RPMI8226 (cell line): ENCODE measurements around the gene MBD5.

Source experiments
- DNase-seq: peaks from one replicate; pipeline ENCODE4 v3.0.0-alpha.2; 2015

MBD5 gene

DNA sequence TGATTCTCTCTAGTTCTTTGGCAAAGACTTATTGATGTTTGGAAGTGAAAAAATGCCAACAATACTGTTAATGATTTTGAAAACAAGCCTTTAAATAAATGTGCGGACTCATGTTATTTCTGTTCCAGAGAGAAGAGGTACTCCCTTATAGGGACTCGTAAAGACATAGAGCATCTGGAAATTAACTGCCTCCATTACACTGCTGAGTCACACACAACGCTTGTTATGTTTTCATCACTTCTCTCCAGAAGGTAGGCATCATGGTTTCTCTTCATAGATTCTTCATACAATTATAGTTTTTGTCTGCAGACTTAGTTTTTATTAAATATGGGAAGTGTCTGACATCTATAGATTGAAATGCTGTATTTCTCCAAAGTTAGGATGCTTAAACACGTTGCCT lies 321.2 kb downstream of the MBD5 start:
- DNase-seq = no peak

DNA sequence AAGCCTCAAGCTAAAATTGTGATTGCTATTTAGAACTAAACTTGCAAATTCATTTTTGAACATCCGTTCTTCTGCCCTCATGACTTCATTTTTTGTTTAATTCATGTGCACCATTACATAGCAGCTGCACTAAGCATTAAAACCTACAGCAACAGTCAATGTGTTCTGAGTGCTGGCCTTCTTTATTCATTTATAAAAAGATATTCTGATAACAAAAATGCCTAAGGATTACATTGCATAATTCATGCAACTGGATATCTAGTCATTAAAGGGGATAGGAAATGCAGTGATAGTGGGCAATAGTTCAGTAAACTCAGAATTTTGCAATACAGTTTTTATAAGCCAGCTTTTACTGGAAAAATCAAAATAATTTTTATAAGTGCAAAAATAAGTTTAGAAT lies 329.3 kb downstream of the MBD5 start:
- no peak for DNase-seq

DNA sequence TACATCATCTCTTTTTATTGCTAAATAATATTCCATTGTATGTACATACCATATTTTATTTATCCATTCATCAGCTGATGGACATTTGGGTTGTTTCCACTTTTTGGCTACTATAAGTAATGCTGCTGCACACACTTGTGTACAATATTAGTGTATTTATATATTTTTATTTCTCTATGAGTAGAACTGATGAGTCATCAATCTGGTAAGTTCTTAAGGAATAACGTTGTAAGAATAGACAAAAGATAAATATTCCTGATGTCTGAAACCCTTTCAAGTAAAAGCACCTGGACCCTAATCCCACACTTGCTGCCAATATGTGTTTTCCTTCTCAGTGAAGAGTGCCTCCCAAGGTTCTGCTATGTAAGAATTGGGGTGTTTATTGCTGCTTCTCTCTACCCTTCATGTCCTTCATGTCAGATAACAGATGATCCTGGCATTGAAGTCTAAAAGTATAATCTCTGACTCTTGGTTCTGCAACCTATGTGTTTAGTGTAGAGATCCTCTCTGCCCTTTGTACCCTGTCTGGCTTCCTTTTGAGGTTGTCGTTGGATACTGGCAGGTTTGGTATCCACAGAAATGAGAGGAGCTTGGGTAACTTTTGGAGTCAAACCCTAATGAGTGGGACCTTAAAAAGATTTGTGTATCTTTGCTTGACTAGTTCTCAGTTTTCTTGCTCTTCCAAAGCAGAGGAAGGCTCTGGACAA lies 330.7 kb downstream of the MBD5 start:
- no peak for DNase-seq

DNA sequence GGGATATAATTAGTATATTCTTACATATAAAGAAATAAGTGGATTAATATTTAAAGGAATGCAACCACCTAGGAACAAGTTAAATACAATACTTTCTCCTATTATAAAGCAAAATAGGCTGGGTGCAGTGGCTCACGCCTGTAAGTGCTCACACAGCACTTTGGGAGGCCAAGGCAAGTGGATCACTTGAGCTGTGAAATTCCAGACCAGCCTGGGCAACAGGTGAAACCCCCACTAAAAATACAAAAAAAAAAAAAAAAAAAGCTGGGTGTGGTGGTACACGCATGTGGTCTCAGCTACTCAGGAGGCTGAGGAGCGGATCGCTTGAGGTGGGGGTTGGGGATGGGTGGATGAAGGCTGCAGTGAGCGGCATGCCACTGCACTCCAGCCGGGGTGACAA lies 337.5 kb downstream of the MBD5 start:
- no peak for DNase-seq

DNA sequence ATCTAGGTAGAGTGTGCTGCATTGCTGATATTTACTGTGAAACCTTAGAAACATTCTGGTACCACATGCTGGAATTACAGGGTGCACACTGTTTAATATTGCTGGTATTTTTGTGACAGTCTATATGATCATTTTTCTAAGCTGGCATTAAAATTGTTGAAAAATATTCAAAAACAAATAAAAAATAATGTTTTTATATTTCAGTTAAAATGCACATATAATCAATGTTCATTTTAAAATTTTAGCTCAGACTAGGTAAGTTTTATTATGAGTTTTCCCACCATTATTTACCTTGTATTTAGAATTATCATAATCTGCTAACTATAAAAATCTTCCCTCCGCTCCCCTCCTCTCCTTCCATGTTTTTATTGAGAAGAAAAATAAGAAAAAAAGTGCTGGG lies 339.8 kb downstream of the MBD5 start:
- DNase-seq = no peak

DNA sequence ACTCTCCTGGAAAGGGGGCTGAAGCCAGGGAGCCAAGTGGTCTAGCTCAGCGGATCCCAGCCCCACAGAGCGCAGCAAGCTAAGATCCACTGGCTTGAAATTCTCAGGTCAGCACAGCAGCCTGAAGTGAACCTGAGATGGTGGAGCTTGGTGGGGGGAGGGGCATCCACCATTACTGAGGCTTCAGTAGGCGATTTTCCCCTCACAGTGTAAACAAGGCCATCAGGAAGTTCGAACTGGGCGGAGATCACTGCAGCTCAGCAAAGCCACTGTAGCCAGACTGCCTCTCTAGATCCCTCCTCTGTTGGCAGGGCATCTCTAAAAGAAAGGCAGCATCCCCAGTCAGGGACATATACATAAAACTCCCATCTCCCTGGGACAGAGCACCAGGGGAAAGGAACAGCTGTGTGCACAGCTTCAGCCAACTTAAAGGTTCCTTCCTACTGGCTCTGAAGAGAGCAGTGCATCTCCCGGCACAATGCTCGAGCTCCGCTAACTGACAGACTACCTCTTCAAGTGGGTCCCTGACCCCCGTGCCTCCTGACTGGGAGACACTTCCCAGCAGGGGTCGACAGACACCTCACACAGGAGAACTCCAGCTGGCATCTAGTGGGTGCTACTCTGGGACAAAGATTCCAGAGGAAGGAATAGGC lies 341.4 kb downstream of the MBD5 start:
- DNase-seq = no peak

DNA sequence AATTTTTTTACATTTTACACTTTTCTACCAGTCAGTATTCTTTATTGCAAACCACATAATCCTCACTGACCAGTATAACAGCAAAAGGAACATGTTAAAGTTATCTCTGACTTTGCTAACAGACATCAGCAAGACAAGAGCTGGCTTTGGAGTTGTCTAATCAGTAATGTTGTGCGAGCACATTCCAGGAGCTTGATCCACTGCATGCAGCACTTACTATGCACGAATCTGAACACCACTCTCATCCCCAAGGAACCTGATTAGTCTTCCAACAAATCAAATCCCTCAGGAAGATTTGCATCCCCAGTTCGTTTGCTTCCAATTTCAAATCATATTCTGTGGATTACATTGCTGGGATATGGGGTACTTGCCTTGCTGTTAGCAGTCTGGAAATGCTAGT lies 354.3 kb downstream of the MBD5 start:
- DNase-seq = no peak

DNA sequence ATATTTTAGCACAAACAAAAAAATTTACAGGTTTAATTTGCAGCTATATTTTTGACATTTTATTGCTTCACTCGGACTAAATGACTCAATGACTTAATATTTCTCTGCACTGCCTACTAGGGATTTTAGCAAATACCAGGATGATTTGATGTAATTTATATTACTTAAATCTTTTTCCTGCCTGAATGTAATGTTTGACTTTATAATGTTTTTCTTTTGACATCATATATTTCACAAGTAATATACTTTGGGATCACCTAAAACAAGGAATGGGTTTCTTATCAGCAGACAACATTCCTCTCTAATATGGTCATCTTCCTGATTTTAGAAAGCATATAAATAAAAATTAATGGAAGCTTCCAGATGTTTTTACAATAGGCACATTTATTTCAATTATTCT lies 370.4 kb downstream of the MBD5 start:
- DNase-seq = no peak

DNA sequence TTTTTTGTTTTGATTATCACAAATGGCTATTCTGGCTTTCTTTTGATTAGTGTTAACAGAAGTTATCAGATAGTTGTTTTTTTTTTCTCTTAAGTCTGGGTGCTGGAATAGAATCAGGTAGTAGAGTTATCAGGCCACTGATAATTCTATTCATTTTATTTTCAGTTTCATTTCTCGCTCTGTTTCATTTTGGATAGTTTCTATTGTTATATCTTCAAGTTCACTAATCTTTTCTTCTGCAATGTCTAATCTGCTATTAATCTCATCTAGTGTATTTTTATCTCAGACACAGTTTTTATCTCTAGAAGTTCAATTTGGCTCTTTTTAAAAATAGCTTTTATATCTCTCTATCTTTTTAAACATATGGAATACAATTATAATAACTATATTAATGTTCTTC lies 381.9 kb downstream of the MBD5 start:
- DNase-seq = no peak

DNA sequence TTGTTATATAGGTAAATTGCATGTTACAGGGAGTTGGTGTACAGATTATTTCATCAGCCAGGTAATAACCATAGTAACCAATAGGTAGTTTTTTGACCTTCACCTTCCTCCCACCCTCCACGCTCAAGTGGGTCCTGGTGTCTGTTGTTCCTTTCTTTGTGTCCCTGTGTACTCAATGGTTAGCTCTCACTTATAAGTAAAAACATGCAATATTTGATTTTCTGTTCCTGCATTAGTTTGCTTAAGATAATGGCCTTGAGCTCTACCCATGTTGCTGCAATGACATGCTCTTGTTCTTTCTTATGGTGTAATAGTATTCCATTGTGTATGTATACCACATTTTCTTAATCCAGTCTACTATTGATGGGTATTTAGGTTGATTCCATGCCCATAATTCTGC lies 390.0 kb downstream of the MBD5 start:
- DNase-seq = no peak

DNA sequence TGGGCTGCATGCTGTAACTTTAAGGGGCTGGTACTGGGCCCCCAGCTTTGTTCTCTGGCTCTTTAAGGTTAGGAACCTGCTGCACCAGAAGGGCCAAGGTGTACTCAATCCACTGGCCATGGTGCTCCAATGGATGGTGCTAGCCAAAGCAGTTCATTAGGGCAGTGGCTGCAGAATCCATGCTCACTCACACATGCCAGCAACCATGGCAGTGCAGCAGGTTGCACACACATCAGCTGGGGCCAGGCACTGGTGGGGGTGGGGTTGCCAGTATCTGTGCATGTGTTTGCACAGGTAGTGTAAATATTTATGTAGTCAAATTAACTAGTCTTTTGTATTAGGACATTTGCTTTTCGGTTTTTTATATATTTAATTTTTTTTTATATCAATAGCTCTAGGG lies 395.4 kb downstream of the MBD5 start:
- no peak for DNase-seq

DNA sequence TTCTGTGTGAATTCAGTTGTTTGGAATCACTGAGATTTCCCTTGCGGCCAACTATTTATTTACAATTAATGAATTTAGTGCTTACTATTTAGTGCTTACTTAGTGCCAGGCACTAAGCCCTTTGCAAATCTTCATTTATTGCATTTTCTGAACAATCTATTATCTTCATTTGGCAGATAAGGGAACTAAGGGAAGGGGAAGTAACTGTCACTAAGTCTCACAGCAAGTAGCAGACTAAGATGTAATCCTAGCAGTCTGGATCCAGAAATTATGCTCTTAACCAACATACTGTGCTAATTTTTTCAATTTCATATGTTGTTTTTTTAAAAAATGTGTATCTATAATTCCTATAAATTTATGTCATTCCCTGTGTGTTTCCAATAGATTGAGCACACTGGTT lies 409.2 kb downstream of the MBD5 start:
- no peak for DNase-seq

DNA sequence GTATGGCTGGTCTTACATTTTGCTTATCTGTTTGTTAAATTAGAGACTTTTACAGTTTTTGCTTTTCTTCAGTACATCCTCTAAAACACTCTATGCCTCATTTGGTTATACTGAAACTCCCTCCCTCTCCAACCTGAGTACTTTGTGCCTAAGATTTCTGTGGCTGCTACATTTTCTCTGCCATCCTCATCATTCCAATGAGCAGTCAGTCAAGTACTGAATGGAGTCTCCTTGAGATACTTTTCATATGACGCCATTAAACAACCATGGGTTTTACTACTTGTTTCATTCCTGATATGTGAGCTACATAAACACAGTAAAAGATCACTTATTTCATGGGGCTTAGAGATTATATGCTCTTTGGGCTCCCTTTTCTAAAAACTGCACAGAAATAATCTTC lies 427.0 kb downstream of the MBD5 start:
- no peak for DNase-seq

DNA sequence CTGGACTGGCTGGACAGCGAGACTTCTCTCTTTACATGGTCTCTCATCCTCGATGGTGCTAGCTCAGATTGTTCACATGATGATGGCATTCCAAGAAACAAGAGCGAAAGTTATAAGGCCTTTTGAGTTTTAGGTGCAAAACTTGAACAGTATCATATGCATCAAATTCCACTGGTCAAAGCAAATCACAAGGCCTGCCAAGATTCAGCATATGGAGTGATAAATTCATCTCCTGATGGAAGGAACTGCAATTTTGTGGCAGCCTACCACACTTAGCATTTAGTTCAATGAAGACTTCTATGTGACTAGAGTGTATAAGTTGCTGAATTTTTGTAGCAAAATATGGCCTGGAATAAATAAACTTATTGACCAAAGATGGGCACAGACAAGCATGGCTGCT lies 429.6 kb downstream of the MBD5 start:
- no peak for DNase-seq

DNA sequence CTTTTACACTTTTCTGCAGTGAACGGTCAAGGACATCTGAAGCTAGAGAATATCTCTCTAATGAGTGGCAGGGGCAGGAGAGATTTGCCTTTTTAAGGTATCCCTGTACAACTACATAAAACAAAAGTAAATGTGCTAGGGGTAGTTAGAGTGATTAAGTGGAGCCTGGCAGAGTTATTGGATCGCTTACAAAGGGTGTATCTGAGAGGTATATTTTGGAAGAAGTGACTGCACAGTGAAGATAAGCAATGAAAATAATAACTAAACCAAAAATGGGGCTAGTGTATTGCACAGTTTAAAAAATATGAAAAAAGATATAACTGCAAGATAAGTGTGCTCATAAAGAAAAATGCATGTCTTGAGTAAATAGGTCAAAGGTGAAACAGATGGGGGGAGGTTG lies 430.2 kb downstream of the MBD5 start:
- no peak for DNase-seq

DNA sequence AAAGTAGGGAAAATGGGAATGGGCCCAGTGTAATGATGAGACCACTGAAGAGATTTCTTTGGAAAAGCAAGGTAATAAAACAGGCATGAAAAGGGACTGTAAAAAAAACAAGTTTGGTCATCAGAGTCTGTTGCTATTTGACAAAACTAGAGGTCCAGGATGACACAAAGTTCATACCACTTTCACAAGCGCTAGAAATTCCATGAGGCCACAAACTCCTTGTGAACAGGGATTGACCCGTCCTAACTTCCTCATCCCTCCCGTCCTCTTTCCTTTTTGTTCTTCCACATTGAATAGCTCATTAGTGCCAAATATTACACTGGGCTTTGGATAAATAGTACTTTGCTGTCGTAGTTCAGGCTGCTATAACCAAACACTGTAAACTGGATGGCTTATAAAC lies 434.9 kb downstream of the MBD5 start:
- DNase-seq = no peak

DNA sequence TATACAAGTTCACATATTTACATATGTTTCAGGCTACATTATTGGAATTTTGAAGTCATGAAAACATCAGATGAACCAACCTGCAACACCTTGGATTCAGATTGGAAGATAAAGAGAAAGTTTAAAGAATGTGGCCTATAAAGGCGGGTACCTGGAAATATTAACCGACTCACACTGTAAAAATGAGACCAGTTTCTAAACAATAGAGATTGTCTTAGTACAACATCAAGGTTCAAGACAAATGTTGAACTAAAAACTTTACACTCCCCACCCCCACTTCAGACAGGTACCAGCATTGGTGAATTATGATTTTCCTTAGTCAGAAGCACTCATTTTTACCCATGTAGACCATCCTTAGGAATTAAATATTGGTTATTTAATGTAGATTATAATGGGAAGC lies 437.3 kb downstream of the MBD5 start:
- DNase-seq = no peak

DNA sequence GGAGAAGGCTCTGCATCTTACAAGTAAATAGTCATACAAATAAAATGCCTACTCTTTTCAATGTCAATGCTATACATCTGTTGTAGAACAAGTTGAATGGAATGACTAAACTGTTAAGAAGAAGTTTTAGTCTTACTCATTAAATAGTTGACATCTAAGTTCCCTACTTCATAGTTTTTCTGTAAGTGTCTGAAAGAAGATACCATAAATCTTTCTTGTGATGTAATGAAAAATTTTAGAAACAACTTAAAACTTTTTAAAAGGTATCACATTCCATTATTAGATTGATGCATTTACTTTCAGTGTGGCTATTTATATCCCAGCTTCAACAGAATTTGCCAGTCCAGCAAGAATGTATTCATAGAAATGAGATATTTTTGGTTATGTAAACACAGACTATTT lies 438.5 kb downstream of the MBD5 start:
- DNase-seq = peak; percentile 5

DNA sequence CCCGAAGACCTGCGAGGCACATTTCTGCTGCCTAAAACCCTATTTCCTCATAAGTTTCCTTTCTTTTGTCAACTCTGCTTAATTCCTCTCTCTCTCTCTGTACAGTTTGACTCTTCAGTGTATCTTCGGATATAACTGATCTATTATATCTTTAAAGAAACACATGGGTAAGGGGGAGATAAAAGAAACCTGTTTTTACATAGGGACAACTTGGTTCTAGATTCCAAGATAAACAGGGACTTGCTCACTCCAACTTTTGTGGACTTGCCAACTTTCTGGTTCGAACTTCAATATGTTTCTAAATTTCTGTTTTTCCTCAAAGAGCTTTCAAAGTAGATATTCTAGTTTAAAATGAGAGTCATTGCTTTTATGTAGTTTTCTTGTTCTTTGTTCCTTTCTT lies 441.0 kb downstream of the MBD5 start:
- no peak for DNase-seq

DNA sequence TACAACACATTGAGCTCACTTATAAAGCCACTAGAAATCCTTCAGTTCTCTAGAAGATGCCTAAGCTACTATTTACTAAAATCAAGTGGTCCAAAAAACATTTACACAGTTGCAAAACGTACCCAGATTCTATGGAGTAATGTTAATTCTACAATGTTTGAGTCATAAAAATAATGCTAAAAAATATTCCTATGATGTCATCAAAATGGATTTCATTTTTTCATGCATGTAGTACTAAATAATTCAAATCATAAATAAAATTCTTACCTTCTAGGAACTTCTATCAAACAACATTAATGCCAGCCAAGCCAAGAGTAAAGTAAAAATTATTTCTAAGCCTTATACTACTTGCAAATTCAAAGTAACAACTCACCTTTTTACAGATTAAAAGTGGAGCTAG lies 454.7 kb downstream of the MBD5 start:
- DNase-seq = no peak

DNA sequence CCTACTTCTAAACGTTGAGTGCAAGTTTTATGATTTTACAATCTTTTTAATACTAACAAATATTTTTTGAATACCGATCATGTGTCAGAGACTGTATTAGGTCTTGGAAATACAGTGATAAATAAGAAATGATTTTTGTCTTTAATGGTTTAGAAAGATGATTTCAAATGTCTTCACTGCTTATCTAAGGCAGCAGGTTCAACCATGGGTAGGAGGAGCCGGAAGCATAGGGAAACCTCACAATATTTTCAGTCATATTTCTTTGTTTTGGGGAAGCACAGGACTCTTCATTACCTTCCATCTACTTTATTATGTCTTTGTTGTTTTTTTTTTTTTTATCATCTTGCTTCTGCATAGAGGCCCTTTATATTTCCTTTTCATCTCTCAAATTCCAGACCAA lies 458.5 kb downstream of the MBD5 start:
- no peak for DNase-seq

DNA sequence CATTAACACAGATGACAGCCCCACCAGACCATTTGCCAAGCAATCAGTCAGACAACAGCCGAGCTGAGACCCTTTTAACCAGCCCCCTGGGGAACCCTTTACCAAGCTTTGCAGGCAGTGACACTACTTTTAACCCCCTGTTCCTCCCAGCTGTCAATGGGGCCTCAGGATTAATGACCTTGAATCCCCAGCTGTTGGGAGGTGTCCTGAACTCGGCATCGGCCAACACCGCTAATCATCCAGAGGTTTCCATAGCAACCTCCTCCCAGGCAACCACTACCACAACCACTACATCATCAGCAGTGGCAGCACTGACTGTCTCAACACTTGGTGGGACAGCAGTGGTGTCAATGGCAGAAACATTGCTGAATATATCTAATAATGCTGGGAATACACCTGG lies 462.8 kb downstream of the MBD5 start:
- no peak for DNase-seq

DNA sequence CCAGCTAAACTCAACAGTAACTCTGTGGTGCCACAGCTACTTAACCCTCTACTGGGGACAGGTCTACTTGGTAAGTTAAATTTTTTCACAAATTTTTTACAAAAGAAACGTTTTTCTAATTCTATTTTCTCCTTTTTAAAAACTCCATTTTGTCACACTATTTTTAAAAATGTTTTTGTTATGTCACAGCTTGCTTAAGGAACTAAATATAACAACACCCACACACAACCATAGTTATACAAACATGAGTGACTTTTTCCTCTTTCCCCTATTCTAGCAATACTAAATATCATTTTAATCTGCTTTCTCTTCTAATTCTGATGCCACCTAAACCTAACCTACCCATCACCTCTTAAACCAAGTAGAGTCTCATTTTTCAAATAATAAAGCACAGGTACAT lies 463.2 kb downstream of the MBD5 start:
- DNase-seq = no peak

DNA sequence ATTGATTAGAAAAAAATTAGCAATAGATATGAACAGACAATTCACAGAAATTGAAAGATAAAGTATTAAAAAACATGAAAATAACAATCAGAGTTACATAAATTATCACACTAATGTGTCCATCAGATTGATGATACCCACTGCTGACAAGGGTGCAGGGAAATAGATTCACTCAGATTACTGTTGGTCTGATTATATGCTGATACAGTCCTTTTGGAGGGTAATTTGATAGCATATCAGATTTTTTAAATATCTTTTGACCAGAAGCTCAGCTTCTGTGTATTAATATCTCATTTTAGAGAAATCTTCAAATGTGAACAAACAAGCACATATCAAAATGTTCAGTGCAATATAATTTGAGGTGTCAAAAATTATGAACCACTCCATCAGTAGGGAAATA lies 465.8 kb downstream of the MBD5 start:
- DNase-seq = no peak

DNA sequence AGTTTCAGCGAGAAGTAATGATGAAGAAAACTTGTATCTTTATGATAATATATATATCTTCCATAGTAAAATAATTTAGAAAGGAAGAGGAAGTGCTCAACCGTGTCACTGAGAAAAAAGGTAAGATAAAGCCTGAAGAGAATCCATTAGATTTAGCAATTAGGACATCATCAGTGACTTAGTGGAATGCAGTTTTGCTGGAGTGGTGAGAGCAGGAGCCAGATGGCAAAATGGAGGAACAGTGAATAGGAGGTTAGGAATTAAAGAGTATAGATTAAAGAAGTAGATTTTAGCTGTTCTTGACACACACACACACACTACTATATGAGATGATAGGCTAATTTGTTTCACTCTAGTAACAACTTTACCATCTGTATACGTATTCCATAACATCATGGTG lies 466.5 kb downstream of the MBD5 start:
- no peak for DNase-seq
